Smooth muscle cell of bladder (primary cell): ENCODE data around the gene GCSAM. TPM values are rescaled to one million over a fixed set of nuclear protein-coding genes. Genes with fewer than 3 reads are reported as not detected.

Experiments
- total RNA-seq: library from RNA; depleted of rRNA; stranded (reverse); fragments of >200 nt; gene quantifications from 2 replicates; pipeline ENCODE4 v1.2.3, GENCODE V29; 2014

The GCSAM gene
- total RNA-seq: not detected in 2 replicates

GRCh38 chr3:112132975-112133448, at the start of gene GCSAM:
GCSAM (minus strand) TSS chr3:112133248; CDS start chr3:112133120, 128 bp downstream.

GRCh38 chr3:112086076-112086854, 46.8 kb downstream of the GCSAM start, which contains the start of gene C3orf52:
C3orf52 (plus strand) TSS chr3:112086389; CDS start chr3:112086408, 19 bp downstream.

Other genes with a start within 250 kb of the GCSAM start
- gene ABHD10, start 154.2 kb downstream of the GCSAM start, total RNA-seq: 37.5 and 39.1 TPM in 2 replicates
- 0.71 and 0.74 TPM in 2 replicates for gene TAGLN3, start 134.3 kb downstream of the GCSAM start, total RNA-seq
- not detected in 2 replicates for gene TMPRSS7, start 98.5 kb downstream of the GCSAM start, total RNA-seq
- 5.7 and 10.5 TPM in 2 replicates for gene C3orf52, start 46.9 kb downstream of the GCSAM start, total RNA-seq
- gene SLC9C1, start 161.0 kb upstream of the GCSAM start, total RNA-seq: 0.14 and 0.18 TPM in 2 replicates
- 4.0 and 4.8 TPM in 2 replicates for gene CD200, start 199.9 kb upstream of the GCSAM start, total RNA-seq